Camera-type eye (tissue), 1 donor: ENCODE data around the gene NPY4R. TPM values are rescaled to one million over a fixed set of nuclear protein-coding genes. Genes with fewer than 3 reads are reported as not detected.

Experiments
- total RNA-seq: library from RNA; depleted of rRNA; stranded (reverse); fragments of >200 nt; gene quantifications from one replicate; pipeline ENCODE4 v1.2.3, GENCODE V29; 2014

NPY4R gene
- total RNA-seq = 0.22 TPM

GRCh38 chr10:46465765-46466164 is at the start of gene NPY4R:
Gene NPY4R (minus strand): TSS chr10:46465958. CDS start chr10:46462635, 3,323 bp downstream.

Other genes starting within 250 kb of the NPY4R start
- gene ANTXRL, start 179.0 kb downstream of the NPY4R start, total RNA-seq = not detected
- gene ANXA8L1, start 90.2 kb downstream of the NPY4R start, total RNA-seq = 4.9 TPM
- 9.0 TPM for gene GPRIN2, start 90.7 kb upstream of the NPY4R start, total RNA-seq
- 2.5 TPM for gene SYT15, start 113.2 kb upstream of the NPY4R start, total RNA-seq